Upper lobe of left lung (tissue), 6 donors: ENCODE results near the gene CADM1. TPM values are rescaled to one million over a fixed set of nuclear protein-coding genes. Genes with fewer than 3 reads are reported as not detected.

Experiments used
- ATAC-seq, 2 donors: fragments of 200-7000 bp; cut with Tn5 transposase; one replicate each; pipeline ENCODE4 v1.9.1; 2022; ENCODE audit warnings: mild to moderate bottlenecking in 2 of 2, moderate library complexity in 2 of 2; ENCODE audit not compliant: low FRiP score in 2 of 2
- DNase-seq, 2 donors: peaks; one replicate each; pipeline ENCODE4 v3.0.0-alpha.2; 2019 to 2020
- H3K27ac ChIP-seq, 4 donors: fragments of 200-600 bp; sonication (generic); one replicate each; pipeline ENCODE4 v1.5.1; 2016 to 2019
- H3K27me3 ChIP-seq, 4 donors: fragments of 200-600 bp; sonication (generic); one replicate each; pipeline ENCODE4 v1.5.1; 2017 to 2019
- H3K36me3 ChIP-seq, 4 donors: fragments of 200-600 bp; sonication (generic); one replicate each; pipeline ENCODE4 v1.5.1; 2016 to 2019
- H3K4me1 ChIP-seq, 4 donors: fragments of 200-600 bp; sonication (generic); one replicate each; pipeline ENCODE4 v1.5.1; 2018 to 2019
- H3K4me3 ChIP-seq, 4 donors: fragments of 200-600 bp; sonication (generic); one replicate each; pipeline ENCODE4 v1.5.1; 2017 to 2019; ENCODE audit warnings: mild to moderate bottlenecking in 2 of 4, moderate library complexity in 1 of 4
- H3K9me3 ChIP-seq, 4 donors: fragments of 200-600 bp; sonication (generic); one replicate each; pipeline ENCODE4 v1.5.1; 2018 to 2019
- CTCF ChIP-seq, 6 experiments: fragments of 450-650 bp in 4 of 6; fragments of 200-600 bp in 2 of 6; sonication (generic) in 2 of 6; IDR thresholded peaks; one replicate each; pipeline ENCODE4 v1.5.1; 2016 to 2019; ENCODE audit warnings: antibody characterized with exemption in 6 of 6
- EP300 ChIP-seq, 4 donors: sonication (generic); formaldehyde crosslinking; IDR thresholded peaks; one replicate each; pipeline ENCODE4 v1.5.1; 2017; ENCODE audit warnings: antibody characterized with exemption in 4 of 4, control low read depth in 2 of 4
- POLR2A ChIP-seq, 4 donors: fragments of 450-650 bp; IDR thresholded peaks; one replicate each; pipeline ENCODE4 v1.5.1; 2016 to 2017; ENCODE audit warnings: antibody characterized with exemption in 4 of 4, mild to moderate bottlenecking in 2 of 4
- POLR2AphosphoS5 ChIP-seq, 2 donors: sonication (generic); formaldehyde crosslinking; IDR thresholded peaks; one replicate each; pipeline ENCODE4 v1.5.1; 2017; ENCODE audit warnings: antibody characterized with exemption in 2 of 2
- WGBS, 2 donors: methylation state at CpG; one replicate each; pipeline ENCODE4 v1.1.5; 2017 to 2018; 5-methylcytosine and 5-hydroxymethylcytosine counted together
- total RNA-seq, 6 donors: library from RNA; depleted of rRNA in 4 of 6; stranded (reverse); fragments of >200 nt in 4 of 6; gene quantifications; one replicate each; pipeline versions ENCODE4 v1.1.0 to v1.2.1, GENCODE V29; 2016 to 2021
- donor health status: DM: no; HTN: no; CAD: no; lungs with moderate emphysema.
- donor health status: DM: no; HTN: yes; CAD: no; lungs with severe emphysema.

Gene CADM1
- total RNA-seq, 6 donors from 2014 or later = 69.9 to 212 (median 125) TPM

- TF ChIP-seq EP300 (IDR thresholded peaks at IDR 0.05) (no peak), CTCF (IDR thresholded peaks at IDR 0.05) (no peak), POLR2A (IDR thresholded peaks at IDR 0.05) (no peak), POLR2AphosphoS5 (IDR thresholded peaks at IDR 0.05) (no peak)
- ATAC-seq (no peak), DNase-seq (no peak)
- Histone ChIP-seq H3K9me3 (no peaks in the 10 kb centered on the region), H3K36me3 (no peaks in the 10 kb centered on the region), H3K27me3 (no peaks in the 10 kb centered on the region), H3K4me3 (no peak overlapping the region), H3K4me1 (no peaks in the 10 kb centered on the region), H3K27ac (no peak overlapping the region)
Measured at GRCh38 chr11:115535781-115536180, 31.6 kb upstream of the CADM1 start.

- Histone ChIP-seq H3K9me3 (no peaks in the 10 kb centered on the region), H3K27me3 (no peaks in the 10 kb centered on the region), H3K4me1 (no peaks in the 10 kb centered on the region), H3K27ac (no peak overlapping the region), H3K36me3 (no peaks in the 10 kb centered on the region), H3K4me3 (no peak overlapping the region)
- DNase-seq = peak in 1 of 2 donors; percentile 30
- WGBS, 2 donors = 49 to 59% methylated on average over 4 of the region's 4 CpGs
- no peak for TF ChIP-seq POLR2A (IDR thresholded peaks at IDR 0.05)
- no peak for TF ChIP-seq POLR2AphosphoS5 (IDR thresholded peaks at IDR 0.05)
- no peak for TF ChIP-seq CTCF (IDR thresholded peaks at IDR 0.05)
- TF ChIP-seq EP300 (IDR thresholded peaks at IDR 0.05) = no peak
- ATAC-seq = no peak
Measured at GRCh38 chr11:115530752-115531151, 26.5 kb upstream of the CADM1 start.

DNA sequence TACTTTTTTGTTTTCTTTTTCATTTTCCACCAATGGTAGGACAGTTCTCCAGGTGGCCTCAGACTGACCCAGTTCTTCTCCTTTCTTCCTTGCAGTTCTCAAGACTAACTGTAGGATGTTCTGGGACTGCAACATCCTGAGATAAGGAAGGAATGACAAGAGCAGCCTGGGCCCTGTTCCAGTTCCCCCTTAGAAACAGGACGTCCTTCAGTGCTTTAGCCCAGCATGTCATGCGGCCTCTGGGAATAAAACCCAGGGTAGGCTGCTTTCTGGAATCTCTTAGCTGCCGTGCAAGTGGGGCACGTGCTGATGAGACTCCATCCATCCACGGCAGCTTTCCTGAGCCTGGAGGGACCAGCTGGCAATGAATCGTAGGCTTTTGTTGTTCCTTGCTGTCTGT, 24.0 kb upstream of the CADM1 start:
- TF ChIP-seq POLR2A (IDR thresholded peaks at IDR 0.05) (no peak), EP300 (IDR thresholded peaks at IDR 0.05) (no peak), CTCF (IDR thresholded peaks at IDR 0.05) (no peak), POLR2AphosphoS5 (IDR thresholded peaks at IDR 0.05) (no peak)
- Histone ChIP-seq H3K36me3 (no peaks in the 10 kb centered on the region), H3K4me3 (no peak overlapping the region), H3K27ac (no peak overlapping the region), H3K4me1 (no peaks in the 10 kb centered on the region), H3K27me3 (no peaks in the 10 kb centered on the region), H3K9me3 (no peaks in the 10 kb centered on the region)
- DNase-seq (no peak), ATAC-seq (no peak)
- 61 to 70% methylated on average over 6 of the region's 6 CpGs for WGBS, 2 donors

GRCh38 chr11:115527534-115528125, 23.4 kb upstream of the CADM1 start:
- H3K4me1 ChIP-seq = no peaks in the 10 kb centered on the region
- H3K27me3 ChIP-seq = no peaks in the 10 kb centered on the region
- 81 to 91% methylated on average over 2 of the region's 2 CpGs for WGBS, 2 donors
- H3K36me3 ChIP-seq = no peaks in the 10 kb centered on the region
- H3K27ac ChIP-seq = no peak overlapping the region
- H3K9me3 ChIP-seq = no peaks in the 10 kb centered on the region
- no peak for DNase-seq
- ATAC-seq = no peak
- H3K4me3 ChIP-seq = no peak overlapping the region
- TF ChIP-seq EP300 (IDR thresholded peaks at IDR 0.05) (no peak), POLR2AphosphoS5 (IDR thresholded peaks at IDR 0.05) (no peak), CTCF (IDR thresholded peaks at IDR 0.05) (no peak), POLR2A (IDR thresholded peaks at IDR 0.05) (no peak)

GRCh38 chr11:115525531-115526006, 21.4 kb upstream of the CADM1 start:
- H3K4me1 ChIP-seq = no peaks in the 10 kb centered on the region
- H3K27ac ChIP-seq = no peak overlapping the region
- no peak overlapping the region for H3K4me3 ChIP-seq
- 82 to 87% methylated on average over 9 of the region's 9 CpGs for WGBS, 2 donors
- H3K9me3 ChIP-seq = no peaks in the 10 kb centered on the region
- TF ChIP-seq POLR2A (IDR thresholded peaks at IDR 0.05) (no peak), CTCF (IDR thresholded peaks at IDR 0.05) (no peak), POLR2AphosphoS5 (IDR thresholded peaks at IDR 0.05) (no peak), EP300 (IDR thresholded peaks at IDR 0.05) (no peak)
- ATAC-seq = no peak
- no peaks in the 10 kb centered on the region for H3K27me3 ChIP-seq
- no peak for DNase-seq
- no peaks in the 10 kb centered on the region for H3K36me3 ChIP-seq
